Upper lobe of left lung (tissue), 4 donors: ENCODE measurements around the gene KIFBP.
A peak's percentile ranks its signal among the peaks of the same experiment; 100 is the strongest.

Source experiments
- POLR2A ChIP-seq, 4 donors: fragments of 450-650 bp; IDR thresholded peaks; one replicate each; pipeline ENCODE4 v1.5.1; 2016 to 2017; ENCODE audit warnings: antibody characterized with exemption in 4 of 4, mild to moderate bottlenecking in 2 of 4
- POLR2AphosphoS5 ChIP-seq, 2 donors: sonication (generic); formaldehyde crosslinking; IDR thresholded peaks; one replicate each; pipeline ENCODE4 v1.5.1; 2017; ENCODE audit warnings: antibody characterized with exemption in 2 of 2
- TF ChIP-seq, protein P1 (sequence below), 6 experiments: fragments of 450-650 bp in 4 of 6; fragments of 200-600 bp in 2 of 6; sonication (generic) in 2 of 6; IDR thresholded peaks; one replicate each; pipeline ENCODE4 v1.5.1; 2016 to 2019; ENCODE audit warnings: antibody characterized with exemption in 6 of 6

GRCh38 chr10:69056129-69056528 lies 67.5 kb downstream of the KIFBP start:
- TF ChIP-seq, protein P1, sequence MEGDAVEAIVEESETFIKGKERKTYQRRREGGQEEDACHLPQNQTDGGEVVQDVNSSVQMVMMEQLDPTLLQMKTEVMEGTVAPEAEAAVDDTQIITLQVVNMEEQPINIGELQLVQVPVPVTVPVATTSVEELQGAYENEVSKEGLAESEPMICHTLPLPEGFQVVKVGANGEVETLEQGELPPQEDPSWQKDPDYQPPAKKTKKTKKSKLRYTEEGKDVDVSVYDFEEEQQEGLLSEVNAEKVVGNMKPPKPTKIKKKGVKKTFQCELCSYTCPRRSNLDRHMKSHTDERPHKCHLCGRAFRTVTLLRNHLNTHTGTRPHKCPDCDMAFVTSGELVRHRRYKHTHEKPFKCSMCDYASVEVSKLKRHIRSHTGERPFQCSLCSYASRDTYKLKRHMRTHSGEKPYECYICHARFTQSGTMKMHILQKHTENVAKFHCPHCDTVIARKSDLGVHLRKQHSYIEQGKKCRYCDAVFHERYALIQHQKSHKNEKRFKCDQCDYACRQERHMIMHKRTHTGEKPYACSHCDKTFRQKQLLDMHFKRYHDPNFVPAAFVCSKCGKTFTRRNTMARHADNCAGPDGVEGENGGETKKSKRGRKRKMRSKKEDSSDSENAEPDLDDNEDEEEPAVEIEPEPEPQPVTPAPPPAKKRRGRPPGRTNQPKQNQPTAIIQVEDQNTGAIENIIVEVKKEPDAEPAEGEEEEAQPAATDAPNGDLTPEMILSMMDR (IDR thresholded peaks at IDR 0.05), result no peak
- TF ChIP-seq POLR2AphosphoS5 (IDR thresholded peaks at IDR 0.05) (peak; percentile 32 to 53), POLR2A (IDR thresholded peaks at IDR 0.05) (peak in 1 of 4 donors; percentile 34)
